Uterus (tissue), 2 donors: ENCODE results near the gene MSI2.

Source experiments
- POLR2A ChIP-seq, 2 donors: fragments of 450-650 bp; IDR thresholded peaks; one replicate each; pipeline ENCODE4 v1.6.1; 2016; ENCODE audit warnings: antibody characterized with exemption in 2 of 2, mild to moderate bottlenecking in 1 of 2, moderate library complexity in 1 of 2
- TF ChIP-seq, protein P1 (sequence below), 4 experiments: fragments of 200-600 bp in 2 of 4; fragments of 450-650 bp in 2 of 4; sonication (generic) in 2 of 4; IDR thresholded peaks; one replicate each; pipeline ENCODE4 v1.5.1; 2016 to 2019; ENCODE audit warnings: antibody characterized with exemption in 4 of 4, mild to moderate bottlenecking in 2 of 4, moderate library complexity in 1 of 4

DNA sequence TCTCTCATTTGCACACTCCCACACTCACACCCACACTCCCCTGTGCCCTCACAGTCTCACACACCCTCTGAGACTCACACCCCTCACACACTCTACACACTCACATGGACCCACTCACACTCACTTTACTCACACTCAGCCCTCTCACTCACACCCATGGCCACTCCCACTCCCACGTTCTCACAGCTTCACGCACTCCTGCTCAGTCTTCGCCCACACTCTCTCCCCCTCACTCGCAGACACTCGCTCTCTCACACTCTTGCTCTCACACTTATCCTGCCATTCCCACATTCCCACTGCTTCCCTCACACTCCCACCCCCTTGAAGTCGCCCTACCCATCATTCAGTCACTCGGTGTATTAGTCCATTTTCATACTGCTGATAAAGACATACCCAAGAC, 440.9 kb downstream of the MSI2 start:
- TF ChIP-seq, protein P1, sequence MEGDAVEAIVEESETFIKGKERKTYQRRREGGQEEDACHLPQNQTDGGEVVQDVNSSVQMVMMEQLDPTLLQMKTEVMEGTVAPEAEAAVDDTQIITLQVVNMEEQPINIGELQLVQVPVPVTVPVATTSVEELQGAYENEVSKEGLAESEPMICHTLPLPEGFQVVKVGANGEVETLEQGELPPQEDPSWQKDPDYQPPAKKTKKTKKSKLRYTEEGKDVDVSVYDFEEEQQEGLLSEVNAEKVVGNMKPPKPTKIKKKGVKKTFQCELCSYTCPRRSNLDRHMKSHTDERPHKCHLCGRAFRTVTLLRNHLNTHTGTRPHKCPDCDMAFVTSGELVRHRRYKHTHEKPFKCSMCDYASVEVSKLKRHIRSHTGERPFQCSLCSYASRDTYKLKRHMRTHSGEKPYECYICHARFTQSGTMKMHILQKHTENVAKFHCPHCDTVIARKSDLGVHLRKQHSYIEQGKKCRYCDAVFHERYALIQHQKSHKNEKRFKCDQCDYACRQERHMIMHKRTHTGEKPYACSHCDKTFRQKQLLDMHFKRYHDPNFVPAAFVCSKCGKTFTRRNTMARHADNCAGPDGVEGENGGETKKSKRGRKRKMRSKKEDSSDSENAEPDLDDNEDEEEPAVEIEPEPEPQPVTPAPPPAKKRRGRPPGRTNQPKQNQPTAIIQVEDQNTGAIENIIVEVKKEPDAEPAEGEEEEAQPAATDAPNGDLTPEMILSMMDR (IDR thresholded peaks at IDR 0.05): no peak
- TF ChIP-seq POLR2A (IDR thresholded peaks at IDR 0.05): no peak
